GM19025 (cell line): ENCODE measurements around the gene FTCD.
"Not testable (repeated sequence)": the region's sequence is repeated elsewhere in the genome, so short reads cannot be mapped to it uniquely, and the experiment has no call there.

Source experiments
- ATAC-seq: cut with Tn5 transposase; IDR thresholded peaks from one replicate; pipeline ENCODE4 v1.9.1; 2021; ENCODE audit warnings: mild to moderate bottlenecking, low read depth, moderate library complexity; ENCODE audit not compliant: unreplicated experiment

FTCD gene

DNA sequence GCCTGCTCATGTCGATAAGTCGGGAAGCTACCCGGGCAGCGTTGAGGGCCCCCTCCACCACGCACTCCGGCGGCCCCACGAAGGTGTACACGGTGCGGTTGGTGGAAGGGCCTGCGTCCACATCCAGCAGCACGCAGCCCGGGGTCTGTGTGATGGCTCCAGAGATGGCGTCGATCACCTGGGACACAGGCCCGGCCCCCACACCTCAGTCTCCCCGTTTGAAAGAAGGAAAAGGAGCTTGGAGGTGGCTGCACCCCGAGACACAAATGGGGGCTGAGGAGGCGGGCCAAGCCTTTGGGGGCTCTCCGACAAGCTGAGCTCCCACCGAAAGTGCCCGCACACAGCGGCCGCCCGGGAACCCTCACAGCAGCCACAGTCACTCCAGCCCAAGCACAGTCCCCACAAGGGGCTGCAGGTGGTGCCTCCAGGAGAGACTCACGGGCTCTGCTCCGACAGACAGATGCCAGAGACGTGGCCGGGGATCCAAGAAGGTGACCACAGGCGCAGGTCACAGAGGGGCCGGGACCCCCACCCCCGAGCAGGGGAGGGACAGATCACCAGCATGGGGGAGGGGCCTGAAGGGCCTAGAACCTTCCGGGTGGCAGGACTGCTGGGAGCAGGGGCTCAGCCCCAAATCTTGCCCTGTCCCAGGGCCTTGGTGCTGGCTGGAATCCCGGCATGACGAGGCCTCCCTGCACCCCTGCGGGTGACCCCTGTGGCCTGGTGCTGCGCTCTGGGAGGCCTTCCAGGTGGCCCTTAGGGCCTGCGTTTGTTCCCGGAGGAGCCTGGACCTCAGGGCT lies 1.0 kb downstream of the FTCD start:
- ATAC-seq: no peak

DNA sequence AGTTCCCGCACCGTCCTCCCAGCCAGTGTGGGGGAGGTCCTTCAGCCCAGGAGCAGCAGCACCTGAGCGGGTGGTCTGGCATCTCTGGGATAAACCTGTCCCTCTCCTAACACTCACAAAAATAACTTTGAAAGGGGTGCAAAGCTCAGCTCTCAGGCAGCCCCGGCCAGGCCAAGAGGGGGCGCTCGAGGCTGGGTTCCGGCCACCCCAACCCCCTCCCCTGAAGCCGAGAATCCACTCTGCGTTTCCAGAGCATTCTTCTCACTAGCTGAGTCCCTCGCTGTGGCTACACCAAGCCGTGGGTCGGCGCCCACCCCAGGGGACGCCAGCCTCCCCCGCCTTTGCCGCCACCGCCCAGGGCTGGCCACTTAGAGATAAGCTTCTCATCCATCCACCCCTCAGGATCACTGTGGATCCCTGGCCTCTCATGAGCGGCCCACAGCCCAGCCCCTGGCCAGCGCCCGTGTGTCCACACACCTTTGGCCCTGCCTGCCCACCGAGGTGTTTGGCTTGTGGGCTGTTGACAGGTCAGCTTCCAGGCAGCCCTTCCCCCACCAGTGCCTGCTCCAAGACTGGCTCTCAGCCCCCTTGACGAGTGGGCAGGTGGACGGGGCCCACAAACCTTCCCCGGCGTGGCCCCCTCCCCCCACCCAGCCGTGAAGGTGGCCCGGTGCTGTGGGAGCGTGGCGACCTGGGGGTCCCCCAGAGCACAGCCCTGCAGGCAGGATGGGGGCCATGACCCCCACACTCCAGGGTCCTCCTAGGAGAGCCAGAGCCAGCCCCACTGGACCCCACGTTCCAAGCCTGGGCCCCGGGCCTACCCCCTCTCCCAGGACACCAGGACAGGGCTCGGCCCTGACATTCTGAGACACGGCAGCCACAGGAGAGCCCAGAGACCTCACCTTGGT lies 1.9 kb downstream of the FTCD start:
- ATAC-seq: no peak

DNA sequence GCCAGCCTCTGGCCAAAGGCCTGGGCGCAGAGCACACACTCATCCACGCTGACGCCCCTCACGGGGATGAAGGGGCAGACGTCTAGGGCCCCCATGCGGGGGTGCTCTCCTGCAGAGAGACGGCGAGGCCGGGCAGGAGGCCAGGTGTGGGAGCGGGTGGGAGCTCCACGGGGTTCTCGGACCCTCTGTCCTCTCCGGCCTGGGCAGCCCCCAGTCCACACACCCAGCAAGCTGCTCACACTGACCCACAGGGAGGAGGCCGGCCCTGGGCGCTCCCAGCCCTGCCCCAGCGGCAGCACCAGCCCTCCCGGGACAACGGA lies 2.5 kb downstream of the FTCD start:
- ATAC-seq: no peak

DNA sequence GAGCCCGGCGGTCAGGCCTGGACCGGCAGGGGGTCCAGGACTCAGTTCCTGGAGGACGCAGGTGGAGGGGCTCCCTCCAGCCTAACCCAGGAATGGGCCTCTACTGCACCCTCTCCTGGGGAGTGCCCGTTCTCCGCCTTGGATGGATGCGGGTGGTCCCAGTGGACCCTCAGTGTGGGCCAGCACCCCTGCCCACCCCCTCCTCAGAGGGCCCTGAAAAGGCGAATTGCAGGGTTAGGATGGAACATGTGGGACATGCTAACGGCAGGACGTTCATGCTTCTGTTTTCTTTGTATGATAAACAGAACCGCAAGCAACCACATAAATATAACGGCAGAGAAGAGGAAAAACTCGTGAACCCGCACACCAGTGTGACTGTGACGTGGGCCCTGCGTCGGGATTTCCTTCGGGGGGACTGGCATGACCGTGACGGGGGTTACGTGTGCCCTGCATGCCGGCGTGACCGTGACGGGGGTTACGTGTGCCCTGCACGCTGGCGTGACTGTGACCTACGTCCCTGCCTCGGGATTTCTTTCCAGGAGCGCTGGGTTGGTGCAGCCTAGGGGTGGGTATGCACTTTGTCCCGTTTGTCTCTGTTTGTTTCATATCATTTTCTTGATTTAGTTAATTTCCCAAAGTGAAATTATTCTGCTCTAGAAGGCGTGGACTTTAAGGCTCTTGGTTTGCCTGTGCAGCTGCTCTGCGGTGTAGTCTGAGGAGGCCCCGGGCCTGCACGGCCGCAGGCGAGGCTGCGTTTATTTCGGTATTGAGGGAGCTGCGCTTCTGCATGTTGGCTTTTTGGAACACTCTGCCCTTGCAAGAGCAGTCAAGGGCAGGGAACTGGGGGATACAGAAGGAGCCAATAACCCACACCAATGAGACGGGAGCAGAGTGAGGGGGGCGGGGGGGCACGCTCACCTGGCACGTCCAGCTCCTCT lies 3.1 kb downstream of the FTCD start:
- no peak for ATAC-seq

DNA sequence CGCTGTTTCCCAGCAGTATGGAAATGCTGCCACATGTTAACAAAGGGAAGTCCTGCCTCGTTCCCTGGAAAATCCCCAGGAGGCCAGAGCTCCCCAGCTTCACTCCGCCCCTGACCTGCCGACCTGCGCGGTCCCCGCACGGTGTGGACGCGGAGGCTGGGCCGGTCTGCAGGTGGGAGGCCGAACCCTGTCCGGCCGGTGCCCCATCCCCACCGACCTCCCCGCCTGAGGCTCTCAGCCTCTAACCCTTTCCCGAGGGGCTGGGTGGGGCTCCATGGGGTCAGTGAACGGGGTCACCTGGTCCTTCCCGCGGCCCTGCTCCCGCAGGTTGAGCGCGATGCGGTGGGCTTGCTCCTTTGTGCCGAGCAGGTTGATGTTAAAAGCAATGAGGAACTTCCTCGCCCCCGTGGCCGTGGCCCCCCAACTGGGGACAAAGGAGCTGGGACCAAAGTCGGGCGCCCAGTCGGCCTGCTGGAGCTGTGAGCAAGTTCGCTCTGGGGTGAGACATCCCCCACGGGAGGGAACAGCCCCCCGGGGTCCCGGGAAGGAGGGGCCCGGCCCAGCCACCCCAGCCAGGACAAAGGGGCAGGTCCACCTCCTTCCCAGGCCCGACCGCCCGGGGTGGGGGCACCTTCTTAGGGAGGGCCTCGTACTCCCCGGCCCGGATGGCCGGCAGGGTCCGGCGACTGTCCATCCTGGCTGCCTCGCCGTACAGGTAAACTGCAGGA lies 4.0 kb downstream of the FTCD start:
- ATAC-seq: no peak

DNA sequence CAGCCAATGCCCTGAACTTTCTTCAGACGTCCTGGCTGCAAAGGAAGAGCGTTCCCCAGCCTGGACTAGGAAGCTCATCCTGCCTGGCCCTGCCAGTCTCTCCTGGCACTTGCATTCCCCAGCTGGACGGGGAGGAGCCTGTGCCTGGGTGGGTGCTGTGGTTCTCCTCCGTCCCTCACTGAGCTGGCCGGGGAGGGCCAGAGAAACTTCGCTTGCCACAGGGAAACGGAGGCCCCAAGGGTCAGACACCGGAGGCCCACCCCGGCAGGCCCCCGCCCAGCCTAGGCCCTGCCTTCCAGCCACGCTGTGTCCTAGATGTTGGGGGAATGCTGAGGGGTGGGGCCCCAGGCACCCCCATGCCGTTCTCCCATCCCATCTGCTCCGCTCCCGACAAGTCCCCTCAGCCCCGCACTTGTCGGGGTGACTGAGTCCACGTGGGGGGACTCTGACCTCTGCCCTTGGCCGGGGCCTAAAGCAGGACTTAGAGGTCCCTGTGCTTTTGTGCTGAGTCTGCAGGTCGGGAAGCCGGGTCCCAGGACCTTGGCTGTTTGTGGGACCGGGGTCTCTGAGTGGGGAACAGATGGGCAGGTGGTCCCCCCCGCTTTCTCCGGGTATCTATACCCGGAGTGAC lies 4.8 kb downstream of the FTCD start:
- no peak for ATAC-seq

DNA sequence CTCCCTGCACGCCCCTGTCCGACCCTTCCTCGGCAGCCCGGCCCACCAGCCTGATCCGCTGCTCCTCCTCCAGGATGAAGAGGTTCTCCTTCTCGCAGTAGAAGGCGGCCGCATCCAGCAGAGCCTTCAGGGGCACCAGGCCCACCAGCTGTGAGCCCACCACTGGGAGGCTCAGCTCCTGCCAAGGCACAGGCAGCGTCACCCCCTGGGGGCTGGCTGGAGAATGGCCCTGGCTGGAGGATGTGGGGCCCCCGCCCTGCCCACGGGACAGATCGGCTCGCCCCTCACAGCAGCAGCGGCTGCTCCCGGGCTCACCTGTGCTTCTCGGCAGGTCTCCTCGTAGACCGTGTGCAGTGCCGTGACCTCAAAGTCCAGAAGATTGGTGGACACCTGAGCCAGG lies 5.3 kb downstream of the FTCD start:
- ATAC-seq: no peak

DNA sequence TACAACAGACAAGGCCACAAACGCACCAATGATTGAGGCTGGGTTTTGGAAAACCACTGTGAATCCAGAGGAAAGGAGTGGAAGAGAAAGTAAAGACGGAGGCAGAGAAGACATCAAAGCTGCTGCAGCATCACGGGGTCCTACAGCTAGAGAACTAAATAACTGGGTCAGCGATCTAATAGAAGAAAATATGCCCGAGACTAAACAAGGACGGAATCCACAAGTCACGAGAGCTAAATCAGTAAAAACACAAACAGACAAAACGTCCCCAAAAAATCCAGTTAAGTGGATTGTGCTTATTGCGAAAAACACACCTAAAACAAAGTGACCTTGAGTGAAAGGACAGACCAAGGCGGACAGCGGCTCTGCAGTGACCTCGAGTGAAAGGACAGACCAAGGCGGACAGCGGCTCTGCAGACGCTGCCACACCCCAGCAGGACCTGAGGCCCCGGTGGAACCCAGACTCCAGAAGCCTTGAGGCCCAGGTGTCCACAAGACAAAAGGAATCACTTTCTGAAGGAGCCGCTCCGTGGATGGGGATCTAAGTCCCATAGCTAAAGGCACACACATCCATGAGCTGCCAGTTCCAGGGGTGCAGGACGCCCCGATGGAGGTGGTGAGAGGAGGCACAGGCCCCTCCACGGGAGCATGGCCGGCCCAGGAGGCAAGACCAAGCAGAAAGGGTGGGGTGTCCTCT lies 6.0 kb downstream of the FTCD start:
- ATAC-seq: no peak

DNA sequence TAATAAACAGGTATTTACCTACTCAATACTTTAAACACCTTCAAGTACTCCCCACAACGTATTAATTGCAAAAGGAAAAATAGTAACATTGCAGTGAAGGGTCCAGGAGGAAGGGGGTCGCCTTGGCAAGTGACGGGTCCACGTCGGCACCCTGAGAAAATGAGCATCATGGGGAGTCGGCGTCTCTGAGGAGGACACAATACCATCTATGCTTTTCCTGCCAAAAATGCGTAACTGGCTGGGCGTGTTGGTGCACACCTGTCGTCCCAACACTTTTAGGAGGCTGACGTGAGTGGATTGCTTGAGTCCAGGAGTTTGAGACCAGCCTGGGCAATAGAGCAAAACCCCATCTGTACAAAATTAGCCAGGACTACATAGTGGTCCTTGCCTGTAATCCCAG lies 7.3 kb downstream of the FTCD start:
- ATAC-seq: no peak

DNA sequence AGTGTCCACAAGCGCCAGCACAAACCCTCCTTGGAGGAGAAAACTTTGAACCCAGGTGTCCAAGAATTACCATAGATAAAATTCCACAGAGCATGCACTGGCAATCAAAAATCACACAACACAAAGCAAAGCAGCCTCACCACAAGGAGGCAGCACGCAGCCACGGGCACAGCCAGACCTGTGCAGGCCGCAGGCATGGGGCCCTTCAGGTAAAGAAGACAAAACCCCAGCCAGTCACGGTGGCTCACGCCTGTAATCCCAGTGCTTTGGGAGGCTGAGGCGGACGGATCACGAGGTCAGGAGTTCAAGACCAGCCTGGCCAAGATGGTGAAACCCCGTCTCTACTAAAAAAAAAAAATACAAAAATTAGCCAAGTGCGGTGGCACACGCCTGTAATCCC lies 8.0 kb downstream of the FTCD start:
- ATAC-seq: not testable (repeated sequence)

DNA sequence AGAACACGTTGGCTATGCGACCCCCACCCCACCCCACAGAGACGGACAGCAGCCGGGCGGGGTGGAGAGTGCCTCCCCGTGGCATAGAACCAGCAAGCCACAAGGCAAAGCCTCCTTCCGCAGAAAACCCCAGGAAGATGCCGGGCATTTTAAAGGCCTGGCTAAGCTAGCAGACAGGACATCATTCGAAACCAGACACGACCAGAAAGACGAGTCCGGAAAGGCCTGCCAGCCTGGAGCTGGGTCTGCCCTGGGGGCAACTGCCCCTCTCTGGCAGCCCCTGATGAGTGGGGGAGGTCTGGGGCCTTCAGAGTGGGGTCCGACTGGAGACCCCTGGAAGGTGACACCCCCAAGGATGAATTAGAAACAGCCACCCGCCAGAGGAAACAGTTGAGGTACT lies 8.5 kb downstream of the FTCD start:
- ATAC-seq: no peak

DNA sequence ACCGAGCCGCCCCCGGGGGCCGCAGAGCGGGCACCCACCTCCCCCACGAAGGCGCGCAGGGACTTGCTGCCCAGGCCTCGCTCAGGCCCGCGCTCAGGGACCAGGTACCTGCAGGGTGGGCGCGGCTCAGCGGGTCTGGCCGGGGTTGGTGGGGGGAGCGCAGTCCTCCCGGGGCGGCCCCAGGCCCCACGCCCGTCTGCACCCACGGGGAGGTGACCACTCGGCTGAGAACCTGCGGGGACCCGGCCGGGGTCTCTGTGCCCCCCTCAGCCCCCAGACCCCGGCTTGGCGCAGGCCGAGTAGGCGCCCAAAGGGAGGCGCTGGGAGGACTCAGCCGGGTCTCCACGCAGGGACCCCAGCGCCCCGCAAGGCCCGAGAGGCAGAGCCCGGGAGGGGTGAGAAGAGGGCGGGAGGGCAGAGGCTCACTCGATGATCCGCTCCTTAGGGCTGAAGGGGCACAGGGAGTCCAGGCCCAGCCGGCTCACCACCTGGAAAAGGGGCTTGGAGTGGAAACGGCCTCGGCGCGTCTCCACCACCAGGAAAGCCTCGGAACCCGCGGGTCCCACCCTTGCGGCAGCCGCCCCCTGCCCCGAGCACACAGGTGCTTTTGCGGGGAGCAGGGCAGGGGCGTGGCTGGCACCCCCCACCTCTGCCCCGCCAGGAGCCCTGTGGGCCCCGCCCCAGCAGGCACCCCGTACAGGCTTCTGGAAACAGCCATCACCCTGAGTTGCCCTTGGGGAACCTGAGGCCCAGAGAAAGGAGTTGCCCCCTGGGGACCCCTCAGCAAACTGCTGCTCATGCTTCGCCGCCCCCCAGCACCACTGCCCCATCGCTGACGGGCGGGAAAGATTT lies 9.3 kb downstream of the FTCD start:
- ATAC-seq: no peak

DNA sequence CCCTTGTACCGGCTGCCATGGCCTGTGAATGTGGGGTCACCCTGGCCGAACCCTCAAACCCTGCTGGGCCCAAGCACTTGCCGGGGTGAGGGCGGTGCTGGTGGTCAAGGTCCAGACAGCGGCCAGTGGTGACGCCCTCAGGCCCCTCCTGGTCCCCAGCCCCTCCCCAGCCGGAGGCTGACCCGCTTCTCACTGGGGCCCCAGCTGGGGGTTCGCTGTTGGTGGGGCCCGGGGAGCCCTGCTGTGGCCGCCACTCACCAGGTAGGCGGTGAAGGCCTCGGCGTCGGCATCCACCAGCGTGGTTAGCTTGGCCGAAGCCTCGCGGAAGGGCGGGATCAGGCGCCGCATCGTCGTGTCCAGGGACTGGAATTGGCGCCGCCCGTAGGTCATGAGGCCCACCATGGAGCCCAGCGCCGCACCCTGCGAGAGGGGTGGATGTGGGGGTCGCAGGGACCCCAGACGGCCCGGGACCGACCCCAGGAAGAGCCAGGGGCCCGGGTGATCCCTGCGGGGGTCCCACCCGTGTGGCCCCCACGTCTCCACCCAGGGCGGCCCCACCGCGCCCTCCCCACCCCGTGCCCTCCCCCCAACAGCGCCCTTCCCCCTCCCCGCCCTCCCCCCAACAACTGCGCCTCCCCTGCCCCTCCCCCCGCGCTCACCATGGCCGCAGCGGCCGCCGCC lies 10.1 kb downstream of the FTCD start:
- ATAC-seq: no peak

DNA sequence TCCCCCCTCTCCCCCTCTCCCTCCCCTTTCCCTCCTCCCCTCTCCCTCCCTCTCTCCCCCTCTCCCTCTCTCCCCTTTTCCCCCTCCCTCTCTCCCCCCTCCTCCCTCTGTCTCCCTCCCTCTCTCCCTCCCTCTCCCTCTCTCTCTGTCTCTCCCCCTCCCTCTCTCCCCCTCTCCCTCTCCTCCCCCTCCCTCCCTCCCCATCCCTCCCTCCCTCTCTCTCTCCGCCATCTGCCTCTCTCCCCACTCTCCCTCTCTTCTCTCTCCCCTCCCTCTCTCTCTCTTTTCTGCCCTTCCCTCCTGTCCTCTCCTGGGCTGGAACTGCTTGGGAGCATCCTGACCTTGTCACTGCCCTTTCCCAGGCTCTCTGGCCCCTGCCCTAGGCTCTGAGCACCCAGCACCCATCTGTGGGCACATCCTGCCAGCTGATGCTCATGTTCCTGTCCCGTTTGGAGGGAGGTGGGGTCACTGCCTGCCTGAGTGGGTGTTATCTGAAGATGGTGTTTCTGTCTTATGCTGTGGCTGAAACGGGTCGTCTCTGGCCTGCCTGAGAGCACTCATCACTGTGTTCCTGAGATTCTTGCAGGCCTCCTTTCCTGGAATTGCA lies 10.8 kb downstream of the FTCD start:
- no peak for ATAC-seq

DNA sequence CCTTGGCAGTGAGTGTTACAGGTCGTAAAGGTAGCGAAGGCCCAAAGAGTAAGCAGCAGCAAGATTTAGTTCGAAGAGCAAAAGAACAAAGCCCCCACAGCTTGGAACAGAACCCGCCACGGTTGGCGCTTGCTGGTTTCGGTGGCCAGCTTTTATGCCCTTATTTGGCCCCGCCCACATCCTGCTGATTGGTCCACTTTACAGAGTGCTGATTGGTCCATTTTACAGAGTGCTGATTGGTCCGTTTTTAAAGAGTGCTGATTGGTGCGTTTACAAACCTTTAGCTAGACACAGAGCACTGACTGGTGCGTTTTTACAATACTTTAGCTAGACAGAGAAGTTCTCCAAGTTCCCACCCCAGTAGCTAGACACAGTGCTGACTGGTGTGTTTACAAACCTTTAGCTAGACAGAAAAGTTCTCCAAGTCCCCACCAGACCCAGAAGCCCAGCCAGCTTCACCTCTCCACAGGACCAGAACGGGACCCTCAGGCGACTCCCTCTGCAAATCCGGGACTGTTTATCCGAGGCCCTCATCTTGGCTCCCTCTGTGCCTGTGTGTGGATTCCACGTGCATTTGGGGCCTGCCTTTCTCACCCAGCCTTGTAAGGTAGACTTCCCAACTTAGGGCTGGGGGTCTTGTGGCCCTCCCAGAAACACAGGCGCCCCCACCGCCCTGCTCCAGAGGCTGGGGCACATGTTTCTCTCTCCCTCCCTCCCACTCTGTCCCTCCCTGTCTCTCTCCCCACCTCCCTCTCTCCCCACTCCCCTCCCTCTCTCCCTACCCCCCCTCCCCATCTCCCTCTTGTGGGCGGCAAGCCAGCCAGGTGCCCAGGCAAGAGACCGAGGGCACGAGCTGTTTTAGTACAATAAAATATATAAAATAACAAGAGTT lies 12.6 kb downstream of the FTCD start:
- no peak for ATAC-seq
